Endodermal cell (in vitro differentiated cells): ENCODE measurements around the gene PDE6G. TPM values are rescaled to one million over a fixed set of nuclear protein-coding genes. Genes with fewer than 3 reads are reported as not detected.

Experiments used
- DNase-seq: peaks from one replicate; pipeline ENCODE4 v3.0.0-alpha.2; 2017
- H3K27ac ChIP-seq: 2 replicates; pipeline ENCODE4 v1.5.1; 2013; ENCODE audit warnings: mild to moderate bottlenecking, low read depth, low read length, moderate library complexity
- H3K27me3 ChIP-seq: 2 replicates; pipeline ENCODE4 v1.6.1; 2013; ENCODE audit warnings: mild to moderate bottlenecking, low read length, moderate library complexity; ENCODE audit not compliant: insufficient read depth, control insufficient read depth, poor library complexity, severe bottlenecking
- H3K36me3 ChIP-seq: 2 replicates; pipeline ENCODE4 v1.7.0; 2013; ENCODE audit warnings: mild to moderate bottlenecking, low read length, moderate library complexity; ENCODE audit not compliant: control insufficient read depth, insufficient read depth
- H3K4me1 ChIP-seq: one replicate; pipeline ENCODE4 v1.7.0; 2013; ENCODE audit warnings: low read length; ENCODE audit not compliant: control insufficient read depth, insufficient read depth
- H3K4me3 ChIP-seq: 2 replicates; pipeline ENCODE4 v1.5.1; 2013; ENCODE audit warnings: mild to moderate bottlenecking, low read length, moderate library complexity
- H3K9ac ChIP-seq: 2 replicates; pipeline ENCODE4 v1.6.1; 2013; ENCODE audit warnings: mild to moderate bottlenecking, low read length, moderate library complexity; ENCODE audit not compliant: poor library complexity, severe bottlenecking; ENCODE audit errors: extremely low read depth
- H3K9me3 ChIP-seq: 2 replicates; pipeline ENCODE4 v1.6.1; 2013; ENCODE audit warnings: mild to moderate bottlenecking, low read length, moderate library complexity; ENCODE audit not compliant: control insufficient read depth
- H3K27ac Mint-ChIP-seq: 2 replicates; pipeline ENCODE4 v1.8.0; 2020; ENCODE audit warnings: mixed read lengths
- H3K27me3 Mint-ChIP-seq: 2 replicates; pipeline ENCODE4 v1.8.0; 2021; ENCODE audit warnings: mild to moderate bottlenecking, mixed read lengths; ENCODE audit not compliant: insufficient read depth
- H3K36me3 Mint-ChIP-seq: 2 replicates; pipeline ENCODE4 v1.8.0; 2020; ENCODE audit warnings: low read depth, mixed read lengths
- H3K4me1 Mint-ChIP-seq: 2 replicates; pipeline ENCODE4 v1.8.0; 2020; ENCODE audit warnings: mixed read lengths
- H3K4me3 Mint-ChIP-seq: 2 replicates; pipeline ENCODE4 v1.8.0; 2020; ENCODE audit warnings: mild to moderate bottlenecking, moderate library complexity, mixed read lengths
- H3K9me3 Mint-ChIP-seq: 2 replicates; pipeline ENCODE4 v1.8.0; 2020; ENCODE audit warnings: mild to moderate bottlenecking, mixed read lengths
- WGBS, 2 experiments: methylation state at CpG; one replicate each; pipeline versions ENCODE4 v1.1.5 to v1.1.7; 2013; ENCODE audit warnings: missing lambda C conversion rate in 2 of 2, mixed read lengths in 1 of 2; ENCODE audit not compliant: insufficient coverage in 1 of 2, insufficient read length in 1 of 2; 5-methylcytosine and 5-hydroxymethylcytosine counted together
- total RNA-seq, 2 donors: library from RNA; stranded (reverse); fragmentation: NEBNext Ultra II Directional in 1 of 2; extraction: Animal tissue kit (Norgen Biotek cat#: 25700) in 1 of 2; gene quantifications; 2 replicates in 1 of 2; 3 replicates in 1 of 2; pipeline ENCODE4 v1.2.1, GENCODE V29; 2021
- TF ChIP-seq, protein P1 (sequence below): fragments of 200-600 bp; sonication (generic); conservative IDR thresholded peaks from 2 replicates; pipeline ENCODE4 v1.5.0; 2021; ENCODE audit warnings: antibody characterized with exemption, mild to moderate bottlenecking

PDE6G gene
- total RNA-seq, 2 donors from 2014 or later: 3.2 to 4.3 TPM

- Histone ChIP-seq H3K4me1 (peaks cover 5% of the 10 kb centered on the region), H3K27me3 (no peaks in the 10 kb centered on the region), H3K9me3 (no peaks in the 10 kb centered on the region), H3K36me3 (peaks cover 46% of the 10 kb centered on the region), H3K27ac (peak overlapping the region; percentile 57), H3K9ac (peak overlapping the region; percentile 91), H3K4me3 (peak overlapping the region; percentile 85)
- Mint-ChIP-seq H3K4me3 (peak overlapping the region; percentile 85), H3K27ac (peak overlapping the region; percentile 85), H3K9me3 (no peaks in the 10 kb centered on the region), H3K4me1 (peaks cover 14% of the 10 kb centered on the region), H3K27me3 (no peaks in the 10 kb centered on the region), H3K36me3 (peaks cover 32% of the 10 kb centered on the region)
- 15 to 19% methylated on average over 14 to 16 of the region's 16 CpGs for WGBS, 2 experiments
- TF ChIP-seq, protein P1, sequence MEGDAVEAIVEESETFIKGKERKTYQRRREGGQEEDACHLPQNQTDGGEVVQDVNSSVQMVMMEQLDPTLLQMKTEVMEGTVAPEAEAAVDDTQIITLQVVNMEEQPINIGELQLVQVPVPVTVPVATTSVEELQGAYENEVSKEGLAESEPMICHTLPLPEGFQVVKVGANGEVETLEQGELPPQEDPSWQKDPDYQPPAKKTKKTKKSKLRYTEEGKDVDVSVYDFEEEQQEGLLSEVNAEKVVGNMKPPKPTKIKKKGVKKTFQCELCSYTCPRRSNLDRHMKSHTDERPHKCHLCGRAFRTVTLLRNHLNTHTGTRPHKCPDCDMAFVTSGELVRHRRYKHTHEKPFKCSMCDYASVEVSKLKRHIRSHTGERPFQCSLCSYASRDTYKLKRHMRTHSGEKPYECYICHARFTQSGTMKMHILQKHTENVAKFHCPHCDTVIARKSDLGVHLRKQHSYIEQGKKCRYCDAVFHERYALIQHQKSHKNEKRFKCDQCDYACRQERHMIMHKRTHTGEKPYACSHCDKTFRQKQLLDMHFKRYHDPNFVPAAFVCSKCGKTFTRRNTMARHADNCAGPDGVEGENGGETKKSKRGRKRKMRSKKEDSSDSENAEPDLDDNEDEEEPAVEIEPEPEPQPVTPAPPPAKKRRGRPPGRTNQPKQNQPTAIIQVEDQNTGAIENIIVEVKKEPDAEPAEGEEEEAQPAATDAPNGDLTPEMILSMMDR: no peak
- DNase-seq: no peak
These were observed 28.1 kb upstream of the PDE6G start for GRCh38 chr17:81684442-81684911.

DNA sequence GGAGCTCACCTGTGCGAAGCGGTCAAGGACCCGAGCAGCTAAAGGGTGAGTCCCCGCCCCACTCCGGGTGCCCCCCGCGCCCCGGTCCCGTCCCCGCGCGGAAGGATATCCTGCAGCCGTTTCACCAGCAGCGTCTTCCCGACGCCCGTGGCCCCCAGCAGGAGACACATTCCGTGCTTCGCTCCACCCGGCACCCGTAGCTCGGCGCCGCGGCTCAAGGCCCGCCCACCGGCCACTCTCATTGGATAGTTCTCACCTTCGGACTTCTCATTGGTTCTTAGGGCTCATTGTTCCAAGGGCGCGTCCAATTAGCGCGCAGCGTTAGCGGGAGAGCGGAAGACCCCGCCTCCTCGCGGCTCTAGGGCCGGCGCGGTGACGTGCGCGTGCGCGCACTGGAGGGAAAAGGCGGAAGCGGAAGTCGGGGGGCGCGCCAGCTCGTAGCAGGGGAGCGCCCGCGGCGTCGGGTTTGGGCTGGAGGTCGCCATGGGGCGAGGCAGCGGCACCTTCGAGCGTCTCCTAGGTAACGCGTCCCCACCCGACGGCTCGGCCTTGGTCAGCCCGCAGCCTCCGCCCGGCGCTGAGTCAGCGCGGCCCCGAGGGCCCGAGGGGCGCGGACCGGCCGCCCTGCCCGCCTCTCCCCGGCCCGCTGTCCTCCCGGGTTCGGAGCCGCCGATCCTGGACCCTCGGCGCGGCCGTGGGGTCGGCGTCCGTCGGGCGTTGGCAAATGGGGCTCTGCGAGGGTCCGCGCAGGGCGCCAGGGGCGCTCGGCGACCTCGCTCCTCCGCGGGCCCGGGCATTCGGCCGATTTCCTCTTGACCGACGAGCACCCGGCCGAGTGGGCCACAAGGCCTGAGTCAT lies 27.5 kb upstream of the PDE6G start, which contains the start of the genes ARL16 and HGS:
Gene ARL16, minus strand, starts transcription at position 214 of the 858 bp plus-strand sequence. Its CDS starts 44 bp downstream, at position 170.
Gene HGS, plus strand, starts transcription at position 428 of the 858 bp plus-strand sequence. Its CDS starts 56 bp downstream, at position 484.
- peaks cover 41% of the 10 kb centered on the region for H3K36me3 ChIP-seq
- peak within 1 kb of the TSS; percentile 88 for H3K27ac ChIP-seq
- TF ChIP-seq, protein P1: no peak
- no peaks in the 10 kb centered on the region for H3K27me3 ChIP-seq
- no peaks in the 10 kb centered on the region for H3K9me3 Mint-ChIP-seq
- peaks cover 25% of the 10 kb centered on the region for H3K36me3 Mint-ChIP-seq
- peaks cover 14% of the 10 kb centered on the region for H3K4me1 Mint-ChIP-seq
- H3K9me3 ChIP-seq: no peaks in the 10 kb centered on the region
- H3K4me3 Mint-ChIP-seq: peak within 1 kb of the TSS; percentile 85
- H3K9ac ChIP-seq: peak within 1 kb of the TSS; percentile 91
- 0% methylated on average over 74 to 112 of the region's 112 CpGs for WGBS, 2 experiments
- no peaks in the 10 kb centered on the region for H3K27me3 Mint-ChIP-seq
- H3K4me1 ChIP-seq: peaks cover 5% of the 10 kb centered on the region
- peak within 1 kb of the TSS; percentile 91 for H3K27ac Mint-ChIP-seq
- peak within 1 kb of the TSS; percentile 85 for H3K4me3 ChIP-seq
- DNase-seq: peak; percentile 100

DNA sequence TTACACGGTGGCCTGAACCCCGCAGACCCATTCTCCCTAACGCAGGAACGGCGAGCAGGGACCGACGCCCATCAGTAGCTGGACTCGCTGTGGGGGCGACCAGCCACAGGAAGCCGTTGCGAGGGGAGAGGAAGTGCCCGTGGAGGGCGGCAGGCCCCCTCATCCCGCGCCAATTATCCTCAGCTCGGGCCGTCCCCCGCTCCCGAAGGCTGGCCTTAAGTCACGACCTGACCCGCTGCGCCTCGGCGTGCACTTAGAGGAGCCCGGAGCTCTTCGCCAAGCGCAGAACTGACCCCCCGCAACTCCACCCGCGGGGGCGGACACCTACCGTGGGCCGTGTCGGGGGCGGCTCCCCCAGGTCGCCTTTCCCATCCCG lies 26.9 kb upstream of the PDE6G start:
- Mint-ChIP-seq H3K27me3 (no peaks in the 10 kb centered on the region), H3K9me3 (no peaks in the 10 kb centered on the region), H3K4me3 (peak overlapping the region; percentile 85), H3K4me1 (peaks cover 14% of the 10 kb centered on the region), H3K36me3 (peaks cover 22% of the 10 kb centered on the region), H3K27ac (peak overlapping the region; percentile 91)
- H3K9me3 ChIP-seq: no peaks in the 10 kb centered on the region
- H3K9ac ChIP-seq: peak overlapping the region; percentile 86
- H3K27me3 ChIP-seq: no peaks in the 10 kb centered on the region
- DNase-seq: no peak
- H3K36me3 ChIP-seq: peaks cover 35% of the 10 kb centered on the region
- peak overlapping the region; percentile 85 for H3K4me3 ChIP-seq
- TF ChIP-seq, protein P1: no peak
- WGBS, 2 experiments: 1% methylated on average over 20 to 37 of the region's 37 CpGs
- H3K4me1 ChIP-seq: peaks cover 5% of the 10 kb centered on the region
- peak overlapping the region; percentile 88 for H3K27ac ChIP-seq
